ENCODE measurements around the gene MAN2A2. TPM values are rescaled to one million over a fixed set of nuclear protein-coding genes. Genes with fewer than 3 reads are reported as not detected.
A peak's percentile ranks its signal among the peaks of the same experiment; 100 is the strongest.

MAN2A2 gene
- total RNA-seq, 4 donors from 2014 or later = 76.2 to 188 (median 141) TPM

GRCh38 chr15:90876512-90877170 is 26.5 kb upstream of the MAN2A2 start:
- no peaks in the 10 kb centered on the region for H3K9me3 ChIP-seq
- H3K4me3 ChIP-seq = no peak overlapping the region
- H3K36me3 ChIP-seq = peaks cover 0 to 63% (median 0%) of the 10 kb centered on the region in 3 donors
- no peak for DNase-seq
- no peaks in the 10 kb centered on the region for H3K27me3 ChIP-seq
- H3K27ac ChIP-seq = no peak overlapping the region
- peaks cover 0 to 20% (median 4%) of the 10 kb centered on the region in 4 donors for H3K4me1 ChIP-seq
- TF ChIP-seq, protein P1, sequence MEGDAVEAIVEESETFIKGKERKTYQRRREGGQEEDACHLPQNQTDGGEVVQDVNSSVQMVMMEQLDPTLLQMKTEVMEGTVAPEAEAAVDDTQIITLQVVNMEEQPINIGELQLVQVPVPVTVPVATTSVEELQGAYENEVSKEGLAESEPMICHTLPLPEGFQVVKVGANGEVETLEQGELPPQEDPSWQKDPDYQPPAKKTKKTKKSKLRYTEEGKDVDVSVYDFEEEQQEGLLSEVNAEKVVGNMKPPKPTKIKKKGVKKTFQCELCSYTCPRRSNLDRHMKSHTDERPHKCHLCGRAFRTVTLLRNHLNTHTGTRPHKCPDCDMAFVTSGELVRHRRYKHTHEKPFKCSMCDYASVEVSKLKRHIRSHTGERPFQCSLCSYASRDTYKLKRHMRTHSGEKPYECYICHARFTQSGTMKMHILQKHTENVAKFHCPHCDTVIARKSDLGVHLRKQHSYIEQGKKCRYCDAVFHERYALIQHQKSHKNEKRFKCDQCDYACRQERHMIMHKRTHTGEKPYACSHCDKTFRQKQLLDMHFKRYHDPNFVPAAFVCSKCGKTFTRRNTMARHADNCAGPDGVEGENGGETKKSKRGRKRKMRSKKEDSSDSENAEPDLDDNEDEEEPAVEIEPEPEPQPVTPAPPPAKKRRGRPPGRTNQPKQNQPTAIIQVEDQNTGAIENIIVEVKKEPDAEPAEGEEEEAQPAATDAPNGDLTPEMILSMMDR (IDR thresholded peaks at IDR 0.05) = no peak
- no peak for TF ChIP-seq POLR2A (IDR thresholded peaks at IDR 0.05)

- peaks cover 0 to 20% (median 4%) of the 10 kb centered on the region in 4 donors for H3K4me1 ChIP-seq
- TF ChIP-seq, protein P1 (IDR thresholded peaks at IDR 0.05) = no peak
- no peak for TF ChIP-seq POLR2A (IDR thresholded peaks at IDR 0.05)
- H3K27ac ChIP-seq = no peak overlapping the region
- no peaks in the 10 kb centered on the region for H3K9me3 ChIP-seq
- DNase-seq = peak in 1 of 3 donors; percentile 42
- H3K4me3 ChIP-seq = no peak overlapping the region
- H3K36me3 ChIP-seq = peaks cover 0 to 69% (median 0%) of the 10 kb centered on the region in 3 donors
- H3K27me3 ChIP-seq = no peaks in the 10 kb centered on the region
Measured at GRCh38 chr15:90877315-90877714, 25.8 kb upstream of the MAN2A2 start.

DNA sequence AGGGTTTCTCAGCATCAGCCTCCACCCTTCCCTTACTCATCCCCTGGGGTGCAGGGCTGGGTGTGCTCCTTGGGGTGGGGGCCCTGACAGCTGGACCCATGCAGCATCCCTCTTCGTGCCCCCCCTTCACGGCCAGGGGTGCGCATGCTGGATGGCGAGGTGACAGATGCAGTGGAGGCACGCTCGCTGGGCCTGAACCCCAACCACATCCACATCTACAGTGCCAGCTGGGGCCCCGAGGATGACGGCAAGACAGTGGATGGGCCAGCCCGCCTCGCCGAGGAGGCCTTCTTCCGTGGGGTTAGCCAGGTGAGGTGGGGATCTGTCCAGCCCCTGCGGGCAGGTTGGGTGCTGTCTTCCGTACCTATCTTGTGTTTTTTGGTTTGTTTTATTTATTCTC is 25.1 kb upstream of the MAN2A2 start:
- H3K4me3 ChIP-seq = no peak overlapping the region
- H3K9me3 ChIP-seq = no peaks in the 10 kb centered on the region
- no peak for DNase-seq
- H3K36me3 ChIP-seq = peaks cover 0 to 69% (median 0%) of the 10 kb centered on the region in 3 donors
- TF ChIP-seq, protein P1 (IDR thresholded peaks at IDR 0.05) = no peak
- no peak for TF ChIP-seq POLR2A (IDR thresholded peaks at IDR 0.05)
- no peaks in the 10 kb centered on the region for H3K27me3 ChIP-seq
- peaks cover 0 to 15% (median 2%) of the 10 kb centered on the region in 4 donors for H3K4me1 ChIP-seq
- no peak overlapping the region for H3K27ac ChIP-seq

GRCh38 chr15:90878660-90879059 is 24.4 kb upstream of the MAN2A2 start:
- Histone ChIP-seq H3K4me1 (peaks cover 0 to 15% (median 2%) of the 10 kb centered on the region in 4 donors), H3K27me3 (no peaks in the 10 kb centered on the region), H3K9me3 (no peaks in the 10 kb centered on the region), H3K36me3 (peaks cover 0 to 69% (median 0%) of the 10 kb centered on the region in 3 donors), H3K4me3 (no peak overlapping the region), H3K27ac (no peak overlapping the region)
- TF ChIP-seq, protein P1 (IDR thresholded peaks at IDR 0.05) = no peak
- no peak for TF ChIP-seq POLR2A (IDR thresholded peaks at IDR 0.05)
- DNase-seq = no peak

GRCh38 chr15:90879730-90880366 is 23.3 kb upstream of the MAN2A2 start:
- Histone ChIP-seq H3K27me3 (no peaks in the 10 kb centered on the region), H3K9me3 (no peaks in the 10 kb centered on the region), H3K27ac (no peak overlapping the region), H3K36me3 (peaks cover 0 to 69% (median 0%) of the 10 kb centered on the region in 3 donors), H3K4me1 (peaks cover 7 to 19% (median 9%) of the 10 kb centered on the region in 4 donors), H3K4me3 (no peak overlapping the region)
- TF ChIP-seq, protein P1 (IDR thresholded peaks at IDR 0.05) = no peak
- no peak for TF ChIP-seq POLR2A (IDR thresholded peaks at IDR 0.05)
- peak in 1 of 3 donors; percentile 49 for DNase-seq

All from Peyer's patch (tissue), 4 donors.